Trophoblast cell (in vitro differentiated cells and primary cell): ENCODE data around the gene LRCH1.

ENCODE experiments used
- DNase-seq, 2 donors: peaks; one replicate each; pipeline ENCODE4 v3.0.0-alpha.2; 2016
- H2AFZ ChIP-seq: 2 replicates; pipeline ENCODE4 v1.6.1; 2013; ENCODE audit warnings: low read length, moderate library complexity, mild to moderate bottlenecking; ENCODE audit not compliant: insufficient read depth, poor library complexity
- H2AK5ac ChIP-seq: 2 replicates; pipeline ENCODE4 v1.6.1; 2013; ENCODE audit warnings: mild to moderate bottlenecking, low read length
- H2BK120ac ChIP-seq: 2 replicates; pipeline ENCODE4 v1.6.1; 2013; ENCODE audit warnings: low read length, mild to moderate bottlenecking, moderate library complexity; ENCODE audit not compliant: insufficient read depth, poor library complexity
- H2BK12ac ChIP-seq: 2 replicates; pipeline ENCODE4 v1.6.1; 2013; ENCODE audit warnings: mild to moderate bottlenecking, low read length, moderate library complexity
- H2BK5ac ChIP-seq: 2 replicates; pipeline ENCODE4 v1.6.1; 2013; ENCODE audit warnings: low read length, low read depth, moderate library complexity, mild to moderate bottlenecking; ENCODE audit not compliant: poor library complexity
- H3K14ac ChIP-seq: 2 replicates; pipeline ENCODE4 v1.6.1; 2013; ENCODE audit warnings: mild to moderate bottlenecking, low read length
- H3K18ac ChIP-seq: 2 replicates; pipeline ENCODE4 v1.6.1; 2013; ENCODE audit warnings: mild to moderate bottlenecking, low read length
- H3K23ac ChIP-seq: 2 replicates; pipeline ENCODE4 v1.6.1; 2013; ENCODE audit warnings: low read length
- H3K27ac ChIP-seq: 2 replicates; pipeline ENCODE4 v1.5.1; 2013; ENCODE audit warnings: low read depth, mild to moderate bottlenecking, inconsistent platforms, low read length, moderate library complexity
- H3K27me3 ChIP-seq: 2 replicates; pipeline ENCODE4 v1.6.1; 2013; ENCODE audit warnings: inconsistent platforms, mild to moderate bottlenecking, low read length, moderate library complexity; ENCODE audit not compliant: insufficient read depth
- H3K36me3 ChIP-seq, 2 experiments: 1 replicate in 1 of 2; 2 replicates in 1 of 2; pipeline ENCODE4 v1.6.1; 2013; ENCODE audit warnings: low read length in 2 of 2, mild to moderate bottlenecking in 2 of 2, moderate library complexity in 1 of 2; ENCODE audit not compliant: insufficient read depth in 2 of 2, control insufficient read depth in 1 of 2
- H3K4ac ChIP-seq: 2 replicates; pipeline ENCODE4 v1.6.1; 2013; ENCODE audit warnings: low read depth, mild to moderate bottlenecking, low read length, moderate library complexity
- H3K4me1 ChIP-seq, 2 experiments: 1 replicate in 1 of 2; 2 replicates in 1 of 2; pipeline ENCODE4 v1.6.1; 2013; ENCODE audit warnings: low read length in 2 of 2, mild to moderate bottlenecking in 2 of 2, moderate library complexity in 1 of 2; ENCODE audit not compliant: insufficient read depth in 2 of 2, control insufficient read depth in 1 of 2
- H3K4me2 ChIP-seq: 2 replicates; pipeline ENCODE4 v1.6.1; 2013; ENCODE audit warnings: inconsistent platforms, mild to moderate bottlenecking, low read length, moderate library complexity
- H3K4me3 ChIP-seq: 2 replicates; pipeline ENCODE4 v1.5.1; 2013; ENCODE audit warnings: mild to moderate bottlenecking, low read depth, low read length, inconsistent platforms
- H3K79me1 ChIP-seq: one replicate; pipeline ENCODE4 v1.6.1; 2013; ENCODE audit warnings: low read length
- H3K79me2 ChIP-seq: 2 replicates; pipeline ENCODE4 v1.6.1; 2013; ENCODE audit warnings: low read length, mild to moderate bottlenecking; ENCODE audit not compliant: control insufficient read depth, insufficient read depth, poor library complexity
- H3K9ac ChIP-seq: 2 replicates; pipeline ENCODE4 v1.6.1; 2013; ENCODE audit warnings: mild to moderate bottlenecking, low read length
- H3K9me3 ChIP-seq: 2 replicates; pipeline ENCODE4 v1.6.1; 2013; ENCODE audit warnings: low read depth, mild to moderate bottlenecking, control low read depth, inconsistent platforms, low read length; ENCODE audit not compliant: insufficient read depth
- H4K12ac ChIP-seq: 2 replicates; pipeline ENCODE4 v1.6.1; 2013; ENCODE audit warnings: low read depth, mild to moderate bottlenecking, low read length, moderate library complexity
- H4K8ac ChIP-seq: 2 replicates; pipeline ENCODE4 v1.6.1; 2013; ENCODE audit warnings: low read depth, mild to moderate bottlenecking, low read length, moderate library complexity
- H4K91ac ChIP-seq: one replicate; pipeline ENCODE4 v1.6.1; 2013; ENCODE audit warnings: low read depth, mild to moderate bottlenecking, low read length, moderate library complexity
- WGBS: extraction: QIAGEN DNeasy Blood & Tissue Kit; methylation state at CpG from one replicate; pipeline ENCODE4 v1.1.7; 2013; ENCODE audit warnings: missing lambda C conversion rate; ENCODE audit not compliant: insufficient read length, insufficient coverage; ENCODE audit errors: extremely low coverage; 5-methylcytosine and 5-hydroxymethylcytosine counted together

Gene LRCH1

GRCh38 chr13:46593398-46593797 lies 40.4 kb downstream of the LRCH1 start:
- Histone ChIP-seq H4K12ac (no peak overlapping the region), H2AK5ac (no peak overlapping the region), H3K9me3 (no peaks in the 10 kb centered on the region), H2AFZ (no peak overlapping the region), H3K27ac (no peak overlapping the region), H3K36me3 (no peaks in the 10 kb centered on the region), H3K79me1 (no peaks in the 10 kb centered on the region), H4K91ac (no peak overlapping the region), H3K23ac (no peak overlapping the region), H3K4ac (peak overlapping the region; percentile 58), H3K4me3 (no peak overlapping the region), H4K8ac (no peak overlapping the region), H3K4me1 (peaks cover 7 to 14% of the 10 kb centered on the region in 2 experiments), H2BK5ac (no peak overlapping the region), H2BK12ac (peak overlapping the region; percentile 8), H3K18ac (peak overlapping the region; percentile 22), H3K79me2 (peaks cover 3% of the 10 kb centered on the region), H3K4me2 (no peak overlapping the region), H2BK120ac (no peak overlapping the region), H3K9ac (no peak overlapping the region), H3K14ac (no peak overlapping the region), H3K27me3 (no peaks in the 10 kb centered on the region)
- WGBS, result no CpG with 5 or more reads among the region's 11 CpGs
- DNase-seq, result no peak

DNA sequence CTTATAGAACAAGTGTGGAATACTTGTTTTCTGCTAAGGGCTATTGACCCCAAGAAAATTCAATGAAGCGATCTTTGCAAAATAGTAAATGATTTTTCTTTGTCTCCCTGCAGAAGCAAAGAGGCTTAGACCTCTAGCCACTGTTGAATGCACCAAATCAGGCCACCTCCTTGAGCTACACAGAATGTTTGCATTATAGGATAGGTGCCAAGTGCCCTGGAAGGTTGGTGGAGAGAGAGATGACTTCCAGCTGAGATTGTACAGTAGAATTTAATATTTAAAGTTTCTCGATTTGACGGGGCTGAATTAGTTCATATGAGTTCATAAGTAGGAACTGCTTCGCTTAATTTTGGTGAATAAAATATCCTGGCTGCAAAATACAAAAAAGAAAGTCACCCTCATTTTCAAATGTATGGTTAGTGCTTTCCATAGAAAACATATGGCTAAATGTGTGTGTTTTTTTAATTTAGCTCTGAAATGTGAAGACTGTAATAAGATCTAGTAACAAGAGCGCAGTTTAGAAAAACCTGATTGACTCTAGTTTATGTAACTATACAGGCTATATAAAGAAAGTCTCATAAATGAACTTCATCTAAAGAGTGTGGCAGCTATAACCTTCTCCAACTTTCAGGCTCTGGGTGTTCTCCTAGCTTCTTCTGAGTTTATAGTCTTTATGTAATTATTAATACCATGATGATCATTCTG lies 41.6 kb downstream of the LRCH1 start:
- Histone ChIP-seq H3K14ac (no peak overlapping the region), H3K4me3 (no peak overlapping the region), H3K18ac (no peak overlapping the region), H3K9me3 (no peaks in the 10 kb centered on the region), H2BK120ac (no peak overlapping the region), H3K23ac (no peak overlapping the region), H3K36me3 (no peaks in the 10 kb centered on the region), H3K79me1 (no peaks in the 10 kb centered on the region), H2AK5ac (no peak overlapping the region), H3K27me3 (no peaks in the 10 kb centered on the region), H3K9ac (no peak overlapping the region), H3K27ac (no peak overlapping the region), H2BK12ac (no peak overlapping the region), H4K12ac (no peak overlapping the region), H4K91ac (no peak overlapping the region), H3K79me2 (peaks cover 3% of the 10 kb centered on the region), H2AFZ (no peak overlapping the region), H4K8ac (no peak overlapping the region), H3K4ac (peak overlapping the region; percentile 74), H2BK5ac (no peak overlapping the region), H3K4me2 (no peak overlapping the region), H3K4me1 (peaks cover 7 to 13% of the 10 kb centered on the region in 2 experiments)
- no CpG with 5 or more reads among the region's 5 CpGs for WGBS
- DNase-seq, result no peak

- Histone ChIP-seq H4K91ac (no peak overlapping the region), H4K12ac (no peak overlapping the region), H2BK120ac (no peak overlapping the region), H2BK12ac (no peak overlapping the region), H4K8ac (no peak overlapping the region), H3K27ac (no peak overlapping the region), H3K79me1 (no peaks in the 10 kb centered on the region), H3K9ac (no peak overlapping the region), H2AFZ (no peak overlapping the region), H3K79me2 (peaks cover 3% of the 10 kb centered on the region), H3K4me3 (no peak overlapping the region), H3K4me2 (no peak overlapping the region), H3K36me3 (no peaks in the 10 kb centered on the region), H3K4me1 (peaks cover 7 to 11% of the 10 kb centered on the region in 2 experiments), H3K27me3 (no peaks in the 10 kb centered on the region), H3K23ac (no peak overlapping the region), H3K4ac (no peak overlapping the region), H3K18ac (no peak overlapping the region), H2BK5ac (no peak overlapping the region), H3K14ac (no peak overlapping the region), H3K9me3 (no peaks in the 10 kb centered on the region), H2AK5ac (no peak overlapping the region)
- DNase-seq, result peak; percentile 82 to 96
- no CpG with 5 or more reads among the region's 6 CpGs for WGBS
Measured at GRCh38 chr13:46595136-46595884, 42.3 kb downstream of the LRCH1 start.

- H2BK12ac ChIP-seq, result no peak overlapping the region
- no peak overlapping the region for H2AFZ ChIP-seq
- no peak overlapping the region for H4K8ac ChIP-seq
- H3K79me1 ChIP-seq, result no peaks in the 10 kb centered on the region
- DNase-seq, result peak in 1 of 2 donors; percentile 83
- H4K12ac ChIP-seq, result no peak overlapping the region
- H2BK5ac ChIP-seq, result no peak overlapping the region
- H2BK120ac ChIP-seq, result no peak overlapping the region
- no peak overlapping the region for H3K9ac ChIP-seq
- no peak overlapping the region for H2AK5ac ChIP-seq
- no peak overlapping the region for H3K18ac ChIP-seq
- H3K27ac ChIP-seq, result no peak overlapping the region
- H3K27me3 ChIP-seq, result no peaks in the 10 kb centered on the region
- no peaks in the 10 kb centered on the region for H3K36me3 ChIP-seq
- H3K23ac ChIP-seq, result no peak overlapping the region
- no peak overlapping the region for H3K4me3 ChIP-seq
- no peaks in the 10 kb centered on the region for H3K9me3 ChIP-seq
- WGBS, result no CpG with 5 or more reads among the region's 1 CpG
- no peak overlapping the region for H3K4me2 ChIP-seq
- H3K14ac ChIP-seq, result no peak overlapping the region
- H3K79me2 ChIP-seq, result peaks cover 3% of the 10 kb centered on the region
- H3K4ac ChIP-seq, result no peak overlapping the region
- peaks cover 7 to 11% of the 10 kb centered on the region in 2 experiments for H3K4me1 ChIP-seq
- H4K91ac ChIP-seq, result no peak overlapping the region
Measured at GRCh38 chr13:46595885-46596275, 42.9 kb downstream of the LRCH1 start.
